EH (cell line): ENCODE results near the gene TMCO4.
"Not testable (repeated sequence)": the region's sequence is repeated elsewhere in the genome, so short reads cannot be mapped to it uniquely, and the experiment has no call there.

Source experiments
- DNase-seq: peaks from one replicate; pipeline ENCODE4 v3.0.0-alpha.2; 2015; ENCODE audit warnings: low read depth

Gene TMCO4

GRCh38 chr1:19799230-19800075 lies at the start of gene TMCO4:
TMCO4 (minus strand) TSS chr1:19799916; CDS start chr1:19780758, 19,158 bp downstream.
- DNase-seq, result peak; percentile 63

- not testable (repeated sequence) for DNase-seq
Observed at GRCh38 chr1:19849307-19849706, 49.6 kb upstream of the TMCO4 start.

GRCh38 chr1:19847334-19847733 lies 47.6 kb upstream of the TMCO4 start:
- DNase-seq, result not testable (repeated sequence)

GRCh38 chr1:19846338-19846737 lies 46.6 kb upstream of the TMCO4 start:
- no peak for DNase-seq

GRCh38 chr1:19845555-19845954 lies 45.8 kb upstream of the TMCO4 start:
- DNase-seq, result no peak

- DNase-seq, result no peak
Observed at GRCh38 chr1:19844731-19845495, 45.2 kb upstream of the TMCO4 start.

- DNase-seq, result no peak
Observed at GRCh38 chr1:19840228-19840627, 40.5 kb upstream of the TMCO4 start.

GRCh38 chr1:19837866-19838265 lies 38.1 kb upstream of the TMCO4 start:
- DNase-seq, result no peak

GRCh38 chr1:19835578-19835977 lies 35.9 kb upstream of the TMCO4 start:
- DNase-seq, result peak; percentile 29

- no peak for DNase-seq
Observed at GRCh38 chr1:19831441-19831840, 31.7 kb upstream of the TMCO4 start.

GRCh38 chr1:19828546-19828945 lies 28.8 kb upstream of the TMCO4 start:
- peak; percentile 21 for DNase-seq

GRCh38 chr1:19825298-19825697 lies 25.6 kb upstream of the TMCO4 start:
- DNase-seq, result no peak

- no peak for DNase-seq
Observed at GRCh38 chr1:19824541-19824940, 24.8 kb upstream of the TMCO4 start.

- no peak for DNase-seq
Observed at GRCh38 chr1:19824036-19824435, 24.3 kb upstream of the TMCO4 start.

- DNase-seq, result no peak
Observed at GRCh38 chr1:19819701-19820100, 20.0 kb upstream of the TMCO4 start.

GRCh38 chr1:19818324-19818723 lies 18.6 kb upstream of the TMCO4 start:
- DNase-seq, result no peak

- no peak for DNase-seq
Observed at GRCh38 chr1:19817160-19817559, 17.4 kb upstream of the TMCO4 start.

GRCh38 chr1:19816737-19817086 lies 17.0 kb upstream of the TMCO4 start:
- not testable (repeated sequence) for DNase-seq

- DNase-seq, result no peak
Observed at GRCh38 chr1:19815801-19816736, 16.4 kb upstream of the TMCO4 start.

- DNase-seq, result no peak
Observed at GRCh38 chr1:19814681-19815503, 15.2 kb upstream of the TMCO4 start, which contains the start of gene RNF186. RNF186 (minus strand) TSS chr1:19815283; CDS start chr1:19815101, 182 bp downstream.

GRCh38 chr1:19814244-19814661 lies 14.5 kb upstream of the TMCO4 start:
- no peak for DNase-seq
